ENCODE results near the gene SCAPER. TPM values are rescaled to one million over a fixed set of nuclear protein-coding genes. Genes with fewer than 3 reads are reported as not detected.

SCAPER gene
- 10 to 100 TPM; 27.9 to 32.1 TPM for total RNA-seq
- long read RNA-seq, donor 1, partial matches to known transcripts, result 5 of 15 reads
- long read RNA-seq, donor 1, other reads (novel, unspliced or antisense), result 9 of 15 reads
- long read RNA-seq, donor 2, partial matches to known transcripts, result 63 of 87 reads
- long read RNA-seq, donor 2, other reads (novel, unspliced or antisense), result 24 of 87 reads

- intact Hi-C loops (cut with DNase I), result no loop called here
- DNase-seq (ENCODE audit: low spot score), result peak; percentile 97
These were observed at the start of gene SCAPER for GRCh38 chr15:76905013-76905839. TSS of gene SCAPER (minus strand) at chr15:76905340. CDS start at chr15:76883817, 21,523 bp downstream.

DNA sequence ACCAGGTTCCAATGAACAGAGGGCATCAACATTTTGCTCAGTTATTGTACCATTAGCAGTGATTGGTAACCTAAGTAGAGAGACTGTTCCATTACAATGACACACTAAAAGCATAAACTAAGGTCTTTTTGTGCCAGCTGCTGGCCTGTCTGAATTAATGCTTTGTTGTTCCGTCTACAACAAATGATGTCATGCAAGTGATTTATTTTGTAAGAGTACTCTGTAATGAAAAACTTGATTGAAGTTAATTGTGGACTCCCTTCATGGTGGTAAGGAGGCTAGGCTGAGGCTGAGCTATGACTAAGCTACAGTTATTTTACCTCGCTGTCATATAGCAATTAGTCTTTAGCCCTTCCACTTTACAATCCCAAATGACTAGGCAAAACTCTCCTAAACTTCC, 49.6 kb upstream of the SCAPER start:
- intact Hi-C loops (cut with DNase I), result no loop called here

GRCh38 chr15:76953913-76954312, 48.8 kb upstream of the SCAPER start:
- intact Hi-C loops (cut with DNase I), result no loop called here

More for the DNA sequence above, 49.6 kb upstream of the SCAPER start:
- no peak for DNase-seq (ENCODE audit: low spot score)

DNA sequence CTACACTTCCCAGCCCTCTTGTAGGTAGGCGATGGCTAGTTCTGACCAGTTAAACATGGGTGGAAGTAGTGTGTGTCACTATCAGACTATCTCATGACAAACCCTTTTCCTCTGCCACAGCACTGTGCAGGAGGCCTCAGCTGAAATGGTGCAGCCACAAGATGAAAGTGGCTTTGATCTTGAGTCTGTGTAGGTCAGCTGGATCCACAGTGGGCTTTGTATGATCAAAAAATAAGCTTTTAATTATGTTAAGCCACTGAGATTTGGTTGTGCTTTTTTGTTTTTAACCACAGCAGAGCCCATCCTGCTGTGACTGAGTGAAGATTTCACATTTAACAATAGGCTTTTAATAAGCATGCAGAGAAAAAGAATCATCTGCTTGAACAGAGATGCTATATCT, 46.1 kb upstream of the SCAPER start:
- intact Hi-C loops (cut with DNase I), result no loop called here
- no peak for DNase-seq (ENCODE audit: low spot score)

More at GRCh38 chr15:76953913-76954312, 48.8 kb upstream of the SCAPER start:
- DNase-seq (ENCODE audit: low spot score), result no peak

DNA sequence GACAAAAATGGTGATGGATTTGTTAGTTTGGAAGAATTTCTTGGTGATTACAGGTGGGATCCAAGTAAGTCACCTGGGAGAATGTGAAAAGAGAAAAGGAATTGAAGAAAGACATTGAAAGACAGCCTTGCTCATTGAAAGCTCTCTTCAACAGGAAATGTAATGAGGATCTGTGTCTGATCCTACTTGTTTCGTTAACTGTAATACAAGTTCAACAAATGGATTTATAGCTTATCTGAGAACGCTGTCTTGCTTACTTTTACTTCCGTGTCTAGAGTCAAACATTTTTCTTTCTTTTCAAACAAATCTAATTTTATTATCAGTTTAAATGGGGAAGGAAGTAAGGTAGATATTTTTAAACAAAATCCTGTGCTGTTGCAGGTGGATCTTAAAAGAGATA, 42.3 kb upstream of the SCAPER start:
- intact Hi-C loops (cut with DNase I), result no loop called here
- DNase-seq (ENCODE audit: low spot score), result no peak

DNA sequence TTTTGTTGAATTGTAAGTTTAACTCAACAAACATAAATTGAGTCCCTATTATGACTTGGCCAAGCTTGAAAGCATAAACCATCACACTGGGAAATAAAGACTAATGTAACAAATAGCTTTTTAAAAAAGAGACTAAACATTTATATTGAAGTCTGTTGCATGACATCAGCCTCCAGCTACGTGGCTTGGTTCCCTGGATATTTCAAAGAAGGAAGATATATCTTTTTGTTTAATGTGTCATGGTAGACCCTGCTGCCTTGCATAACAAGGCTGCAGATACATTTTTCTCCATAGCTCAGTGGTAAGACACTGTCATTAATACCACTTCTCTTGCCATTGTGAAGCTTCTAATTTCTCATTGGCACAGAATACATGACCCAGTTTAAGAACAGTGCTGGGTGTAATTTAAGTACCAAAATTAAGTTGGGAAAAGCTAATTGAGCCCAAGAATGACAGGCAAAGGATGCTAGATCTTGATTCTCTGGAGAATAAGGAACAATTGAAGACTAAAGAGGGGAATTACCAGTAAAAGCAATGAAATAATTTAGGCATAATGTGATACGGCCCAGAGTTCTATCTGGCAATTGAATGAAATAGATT, 40.5 kb upstream of the SCAPER start:
- intact Hi-C loops (cut with DNase I), result no loop called here

GRCh38 chr15:76942331-76942730, 37.2 kb upstream of the SCAPER start:
- intact Hi-C loops (cut with DNase I), result no loop called here

More for the DNA sequence above, 40.5 kb upstream of the SCAPER start:
- no peak for DNase-seq (ENCODE audit: low spot score)

DNA sequence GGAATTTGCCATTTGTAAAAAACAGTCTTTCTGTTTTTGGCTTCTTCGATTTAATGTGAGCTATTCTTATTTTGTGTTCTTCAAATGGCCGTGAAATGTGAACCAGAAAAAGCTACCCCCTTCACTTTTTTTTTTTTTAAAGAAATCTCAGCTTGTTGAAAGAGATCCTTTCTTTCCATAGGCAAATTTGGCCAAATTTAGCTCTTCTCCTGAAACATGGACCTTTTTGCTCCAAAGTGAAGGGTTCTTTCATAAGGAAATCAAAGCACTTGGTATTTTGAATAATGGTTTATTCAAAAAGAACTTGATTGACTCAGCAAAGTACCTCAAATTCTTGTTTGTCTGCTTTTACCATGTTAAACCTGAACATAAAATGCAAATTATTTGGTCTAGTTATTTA, 36.5 kb upstream of the SCAPER start:
- no peak for DNase-seq (ENCODE audit: low spot score)
- intact Hi-C loops (cut with DNase I), result no loop called here

More at GRCh38 chr15:76942331-76942730, 37.2 kb upstream of the SCAPER start:
- DNase-seq (ENCODE audit: low spot score), result no peak

DNA sequence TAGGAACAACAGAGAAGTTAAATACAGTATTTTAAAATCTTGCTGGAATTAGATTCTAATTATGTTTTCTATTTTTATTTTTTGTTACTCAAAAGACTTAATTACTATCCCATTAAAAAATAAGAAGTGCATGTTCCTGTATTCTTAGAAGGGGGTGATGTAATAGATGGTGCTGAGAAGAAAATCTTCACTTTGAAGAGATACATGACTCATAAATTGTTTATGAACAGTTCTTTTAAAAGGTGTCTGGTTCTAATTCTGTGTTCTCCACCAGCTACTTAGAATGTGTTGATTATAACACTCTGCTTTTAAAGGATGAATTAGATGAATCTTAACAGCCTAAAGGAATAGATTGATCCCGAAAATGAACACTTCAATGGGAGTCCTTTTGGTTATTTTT, 34.6 kb upstream of the SCAPER start:
- intact Hi-C loops (cut with DNase I), result no loop called here
- DNase-seq (ENCODE audit: low spot score), result no peak

DNA sequence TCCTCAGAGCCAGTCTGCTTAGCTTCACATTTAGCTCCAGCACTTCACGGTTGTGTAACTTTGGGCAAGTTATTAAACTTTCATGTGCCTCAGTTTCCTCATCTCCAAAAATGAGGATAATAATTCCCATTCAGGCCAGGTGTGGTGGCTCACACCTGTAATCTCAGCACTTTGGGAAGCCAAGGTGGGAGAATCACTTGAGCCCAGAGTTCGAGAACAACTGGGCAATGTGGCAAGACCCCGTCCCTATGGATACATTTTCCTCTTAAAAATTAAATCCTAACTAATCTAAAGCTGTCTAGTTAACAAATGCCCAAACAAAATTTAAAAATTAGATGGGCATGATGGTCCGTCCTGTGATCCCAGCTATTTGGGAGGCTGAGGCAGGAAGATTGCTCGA, 33.6 kb upstream of the SCAPER start:
- intact Hi-C loops (cut with DNase I), result no loop called here
- DNase-seq (ENCODE audit: low spot score), result no peak

DNA sequence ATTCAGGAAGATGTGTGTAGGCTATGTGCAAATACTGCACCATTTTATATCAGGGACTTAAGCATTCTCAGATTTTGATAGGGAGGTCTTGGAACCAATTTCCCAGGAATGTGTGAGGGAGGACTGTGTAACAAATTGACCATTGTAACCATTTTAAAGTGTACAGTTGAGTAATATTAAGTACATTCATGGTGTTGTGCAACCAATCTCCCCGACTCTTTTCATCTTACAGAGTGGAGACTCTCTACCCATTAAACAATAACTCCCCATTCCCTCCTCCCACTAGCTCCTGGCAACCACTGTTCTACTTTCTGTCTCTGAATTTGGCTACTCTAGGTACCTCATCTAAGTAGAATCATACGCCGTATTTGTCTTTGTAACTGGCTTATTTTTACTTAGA, 31.5 kb upstream of the SCAPER start:
- no peak for DNase-seq (ENCODE audit: low spot score)
- intact Hi-C loops (cut with DNase I), result no loop called here

DNA sequence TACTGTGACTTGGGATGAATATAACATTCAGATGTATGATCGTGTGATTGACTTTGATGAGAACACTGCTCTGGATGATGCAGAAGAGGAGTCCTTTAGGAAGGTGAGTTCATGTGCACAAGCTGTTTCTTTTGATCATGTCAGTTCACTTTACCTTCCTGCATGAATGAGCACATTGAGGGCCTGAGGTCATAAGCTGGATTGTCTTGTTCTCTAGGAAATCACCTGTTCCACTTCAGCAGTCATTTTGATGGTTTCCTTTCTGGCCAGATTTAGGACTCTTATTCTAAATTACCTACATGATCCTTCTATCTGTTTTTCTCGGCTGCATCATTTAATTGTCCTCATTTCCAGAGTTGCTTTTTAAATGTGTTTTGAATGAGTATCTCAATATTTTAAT, 30.5 kb upstream of the SCAPER start:
- intact Hi-C loops (cut with DNase I), result no loop called here
- no peak for DNase-seq (ENCODE audit: low spot score)

- DNase-seq (ENCODE audit: low spot score), result no peak
- intact Hi-C loops (cut with DNase I), result no loop called here
These were observed 27.2 kb upstream of the SCAPER start for GRCh38 chr15:76932135-76932966.

GRCh38 chr15:76931397-76932134, 26.4 kb upstream of the SCAPER start, which contains the start of gene RCN2:
TSS of gene RCN2 (plus strand) at chr15:76931749. CDS start at chr15:76931842, 93 bp downstream.
- intact Hi-C loops (cut with DNase I), result no loop called here

GRCh38 chr15:76930831-76931396, 25.8 kb upstream of the SCAPER start:
- intact Hi-C loops (cut with DNase I), result no loop called here
- no peak for DNase-seq (ENCODE audit: low spot score)

More at GRCh38 chr15:76931397-76932134, 26.4 kb upstream of the SCAPER start, which contains the start of gene RCN2:
- peak; percentile 99 for DNase-seq (ENCODE audit: low spot score)

GRCh38 chr15:76929011-76929760, 24.0 kb upstream of the SCAPER start:
- no peak for DNase-seq (ENCODE audit: low spot score)
- intact Hi-C loops (cut with DNase I), result no loop called here

DNA sequence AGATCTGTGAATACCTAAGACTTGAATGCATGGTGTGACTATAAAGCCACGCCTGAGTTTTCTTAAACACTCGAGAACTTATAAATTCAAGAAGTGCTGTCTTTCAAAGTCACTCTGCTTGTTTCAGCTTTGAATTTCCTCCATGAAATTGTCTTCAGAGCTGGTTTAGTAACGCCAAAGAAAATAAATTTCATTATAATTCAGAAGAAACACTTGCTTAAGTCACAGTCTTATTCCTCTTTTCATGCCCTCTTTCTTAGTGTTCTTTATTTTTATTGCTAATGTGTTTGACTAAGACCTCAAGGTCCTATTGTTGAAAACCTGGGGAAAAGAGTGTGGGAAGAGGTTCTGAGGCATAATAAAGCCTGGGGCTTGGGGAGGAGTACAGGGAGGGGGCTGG, 23.1 kb upstream of the SCAPER start:
- no peak for DNase-seq (ENCODE audit: low spot score)
- intact Hi-C loops (cut with DNase I), result no loop called here

GRCh38 chr15:76916369-76916768, 11.2 kb upstream of the SCAPER start:
- intact Hi-C loops (cut with DNase I), result no loop called here
- DNase-seq (ENCODE audit: low spot score), result no peak

All from posterior vena cava (tissue), 2 donors.